Loucy (cell line): ENCODE data around the gene RNASEL.

Experiments
- H2AFZ ChIP-seq: fragments of 200-600 bp; sonication (generic); 2 replicates; pipeline ENCODE4 v1.6.0; 2016; ENCODE audit warnings: antibody characterized with exemption, mild to moderate bottlenecking, low read length, moderate library complexity
- H3F3A ChIP-seq: fragments of 200-600 bp; 2 replicates; pipeline ENCODE4 v1.6.0; 2016; ENCODE audit warnings: antibody characterized with exemption, low read depth, mild to moderate bottlenecking
- H3K27me3 ChIP-seq: fragments of 200-600 bp; sonication (generic); 2 replicates; pipeline ENCODE4 v1.6.1; 2014; ENCODE audit warnings: low read length, mild to moderate bottlenecking; ENCODE audit not compliant: insufficient read depth, poor library complexity, severe bottlenecking
- H3K36me3 ChIP-seq: fragments of 200-600 bp; sonication (generic); 2 replicates; pipeline ENCODE4 v1.6.1; 2016; ENCODE audit warnings: low read length; ENCODE audit not compliant: insufficient read depth
- H3K4me1 ChIP-seq: fragments of 200-600 bp; sonication (generic); 2 replicates; pipeline ENCODE4 v1.5.1; 2014; ENCODE audit warnings: low read length, mild to moderate bottlenecking; ENCODE audit not compliant: insufficient read depth, poor library complexity, severe bottlenecking
- H3K4me2 ChIP-seq: fragments of 200-600 bp; sonication (generic); 2 replicates; pipeline ENCODE4 v1.6.0; 2014; ENCODE audit warnings: antibody characterized with exemption, low read length, low read depth, mild to moderate bottlenecking; ENCODE audit not compliant: poor library complexity, severe bottlenecking
- H3K4me3 ChIP-seq: fragments of 200-600 bp; sonication (generic); 2 replicates; pipeline ENCODE4 v1.5.1; 2014; ENCODE audit warnings: low read length, mild to moderate bottlenecking, mixed read lengths; ENCODE audit not compliant: poor library complexity, severe bottlenecking
- H3K79me2 ChIP-seq: fragments of 200-600 bp; sonication (generic); 2 replicates; pipeline ENCODE4 v1.6.1; 2014; ENCODE audit warnings: low read length; ENCODE audit not compliant: insufficient read depth
- H3K9ac ChIP-seq: fragments of 200-600 bp; sonication (generic); 2 replicates; pipeline ENCODE4 v1.6.0; 2014; ENCODE audit warnings: mild to moderate bottlenecking, low read depth, low read length, moderate library complexity; ENCODE audit not compliant: poor library complexity, severe bottlenecking
- H3K9me2 ChIP-seq: fragments of 200-600 bp; sonication (generic); replicated peaks from 2 replicates; pipeline ENCODE4 v1.6.1; 2016; ENCODE audit warnings: low read depth, low read length, mixed read lengths
- H3K9me3 ChIP-seq: fragments of 200-600 bp; sonication (generic); 2 replicates; pipeline ENCODE4 v1.6.1; 2014; ENCODE audit warnings: mild to moderate bottlenecking, antibody characterized with exemption, low read length, low read depth; ENCODE audit not compliant: insufficient read depth
- H4K20me1 ChIP-seq: fragments of 200-600 bp; sonication (generic); 2 replicates; pipeline ENCODE4 v1.6.0; 2014; ENCODE audit warnings: antibody characterized with exemption, low read length, mild to moderate bottlenecking; ENCODE audit not compliant: insufficient read depth, poor library complexity, severe bottlenecking
- EZH2phosphoT487 ChIP-seq: fragments of 200-600 bp; IDR thresholded peaks from 2 replicates; pipeline ENCODE4 v1.6.1; 2018; ENCODE audit warnings: antibody characterized with exemption, mild to moderate bottlenecking, moderate library complexity, borderline replicate concordance
- TF ChIP-seq, protein P1 (sequence below): fragments of 200-600 bp; sonication (generic); conservative IDR thresholded peaks from 2 replicates; pipeline ENCODE4 v1.5.1; 2014; ENCODE audit warnings: mild to moderate bottlenecking, antibody characterized with exemption, low read length

The RNASEL gene, protein sequence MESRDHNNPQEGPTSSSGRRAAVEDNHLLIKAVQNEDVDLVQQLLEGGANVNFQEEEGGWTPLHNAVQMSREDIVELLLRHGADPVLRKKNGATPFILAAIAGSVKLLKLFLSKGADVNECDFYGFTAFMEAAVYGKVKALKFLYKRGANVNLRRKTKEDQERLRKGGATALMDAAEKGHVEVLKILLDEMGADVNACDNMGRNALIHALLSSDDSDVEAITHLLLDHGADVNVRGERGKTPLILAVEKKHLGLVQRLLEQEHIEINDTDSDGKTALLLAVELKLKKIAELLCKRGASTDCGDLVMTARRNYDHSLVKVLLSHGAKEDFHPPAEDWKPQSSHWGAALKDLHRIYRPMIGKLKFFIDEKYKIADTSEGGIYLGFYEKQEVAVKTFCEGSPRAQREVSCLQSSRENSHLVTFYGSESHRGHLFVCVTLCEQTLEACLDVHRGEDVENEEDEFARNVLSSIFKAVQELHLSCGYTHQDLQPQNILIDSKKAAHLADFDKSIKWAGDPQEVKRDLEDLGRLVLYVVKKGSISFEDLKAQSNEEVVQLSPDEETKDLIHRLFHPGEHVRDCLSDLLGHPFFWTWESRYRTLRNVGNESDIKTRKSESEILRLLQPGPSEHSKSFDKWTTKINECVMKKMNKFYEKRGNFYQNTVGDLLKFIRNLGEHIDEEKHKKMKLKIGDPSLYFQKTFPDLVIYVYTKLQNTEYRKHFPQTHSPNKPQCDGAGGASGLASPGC

DNA sequence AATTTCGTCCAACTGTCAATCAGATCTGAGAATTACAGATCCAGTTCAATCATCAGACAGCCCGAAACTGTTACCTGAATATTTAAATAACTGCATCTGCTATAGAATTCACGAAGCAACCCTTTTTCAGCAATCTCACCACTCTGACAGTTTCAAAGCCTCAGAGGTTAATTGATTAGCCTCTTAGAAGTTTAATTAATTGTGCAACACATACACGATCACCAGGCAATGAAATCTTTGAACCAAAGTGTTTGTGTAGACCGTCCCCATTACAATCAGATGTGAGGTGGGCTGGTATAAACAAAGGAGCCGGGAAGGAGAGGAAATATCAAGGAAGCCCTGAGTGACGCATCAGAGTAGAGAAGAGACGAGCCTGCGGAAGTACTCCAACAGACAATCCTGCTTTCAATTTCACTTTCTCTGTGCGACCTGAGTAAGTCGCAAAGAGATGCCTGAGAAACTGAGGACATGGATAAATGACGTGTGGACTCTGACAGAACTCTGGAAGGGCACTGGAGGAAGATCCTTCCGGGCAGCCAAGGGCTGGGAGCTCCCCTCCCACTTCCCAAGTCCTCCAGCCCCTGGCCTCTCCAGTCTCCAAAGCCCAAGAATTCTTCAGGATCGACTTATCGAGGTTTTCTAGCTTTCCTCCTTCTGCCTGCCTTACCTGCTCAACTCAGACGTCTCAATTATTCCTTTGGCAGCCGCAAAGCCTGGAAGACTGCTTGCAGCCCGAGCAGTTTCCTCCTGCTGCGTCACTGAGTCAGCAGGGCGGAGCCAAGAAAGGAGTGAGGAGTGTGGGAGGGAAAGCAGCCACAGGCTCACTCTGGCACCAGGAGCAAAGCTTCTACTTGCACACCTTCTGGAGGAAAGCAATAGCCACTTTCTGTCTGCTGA is at the start of gene RNASEL:
Gene RNASEL (minus strand): TSS at position 757 of the 897 bp plus-strand sequence. CDS start 2,450 bp downstream, outside the sequence.
- TF ChIP-seq, protein P1, sequence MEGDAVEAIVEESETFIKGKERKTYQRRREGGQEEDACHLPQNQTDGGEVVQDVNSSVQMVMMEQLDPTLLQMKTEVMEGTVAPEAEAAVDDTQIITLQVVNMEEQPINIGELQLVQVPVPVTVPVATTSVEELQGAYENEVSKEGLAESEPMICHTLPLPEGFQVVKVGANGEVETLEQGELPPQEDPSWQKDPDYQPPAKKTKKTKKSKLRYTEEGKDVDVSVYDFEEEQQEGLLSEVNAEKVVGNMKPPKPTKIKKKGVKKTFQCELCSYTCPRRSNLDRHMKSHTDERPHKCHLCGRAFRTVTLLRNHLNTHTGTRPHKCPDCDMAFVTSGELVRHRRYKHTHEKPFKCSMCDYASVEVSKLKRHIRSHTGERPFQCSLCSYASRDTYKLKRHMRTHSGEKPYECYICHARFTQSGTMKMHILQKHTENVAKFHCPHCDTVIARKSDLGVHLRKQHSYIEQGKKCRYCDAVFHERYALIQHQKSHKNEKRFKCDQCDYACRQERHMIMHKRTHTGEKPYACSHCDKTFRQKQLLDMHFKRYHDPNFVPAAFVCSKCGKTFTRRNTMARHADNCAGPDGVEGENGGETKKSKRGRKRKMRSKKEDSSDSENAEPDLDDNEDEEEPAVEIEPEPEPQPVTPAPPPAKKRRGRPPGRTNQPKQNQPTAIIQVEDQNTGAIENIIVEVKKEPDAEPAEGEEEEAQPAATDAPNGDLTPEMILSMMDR: no peak
- no peak for TF ChIP-seq EZH2phosphoT487
- H3K4me2 ChIP-seq: peak within 1 kb of the TSS; percentile 77

DNA sequence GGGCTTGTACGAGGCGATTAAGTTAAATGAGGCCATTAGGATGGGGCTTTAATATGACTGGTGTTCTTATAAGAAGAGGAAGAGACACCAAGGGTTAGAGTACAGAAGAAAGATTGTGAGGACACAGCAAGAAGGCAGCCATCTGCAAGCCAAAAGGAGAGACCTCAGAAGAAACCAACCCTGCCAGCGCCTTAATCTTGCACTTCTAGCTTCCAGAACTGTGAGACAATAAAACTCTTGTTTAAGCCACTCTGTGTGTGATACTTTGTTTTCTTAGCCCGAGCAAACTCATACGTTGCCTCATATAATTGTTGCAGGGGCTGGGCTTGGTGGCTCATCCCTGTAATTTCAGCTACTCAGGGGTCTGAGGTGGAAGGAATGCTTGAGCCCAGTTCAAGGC is 48.7 kb upstream of the RNASEL start:
- Histone ChIP-seq H4K20me1 (no peaks in the 10 kb centered on the region), H3K9ac (no peak overlapping the region)

More for the DNA sequence above, at the start of gene RNASEL:
- H4K20me1 ChIP-seq: no peaks in the 10 kb centered on the region
- H3K4me1 ChIP-seq: peaks cover 27% of the 10 kb centered on the region
- peak within 1 kb of the TSS; percentile 98 for H2AFZ ChIP-seq
- no peaks in the 10 kb centered on the region for H3K27me3 ChIP-seq
- H3K9me2 ChIP-seq: no peaks in the 10 kb centered on the region
- H3K36me3 ChIP-seq: no peaks in the 10 kb centered on the region
- no peaks in the 10 kb centered on the region for H3F3A ChIP-seq
- 0 out of 2 replicates have a peak, but pooled peaks cover 4% of the 10 kb centered on the region for H3K79me2 ChIP-seq
- H3K9ac ChIP-seq: peak within 1 kb of the TSS; percentile 96
- H3K4me3 ChIP-seq: peak within 1 kb of the TSS; percentile 97
- H3K9me3 ChIP-seq: no peaks in the 10 kb centered on the region

GRCh38 chr1:182635871-182636270 is 46.8 kb upstream of the RNASEL start:
- H3K4me2 ChIP-seq: no peak overlapping the region

More for the DNA sequence above, 48.7 kb upstream of the RNASEL start:
- Histone ChIP-seq H3K79me2 (no peaks in the 10 kb centered on the region), H3K4me1 (no peaks in the 10 kb centered on the region), H3K9me2 (no peaks in the 10 kb centered on the region), H3F3A (no peaks in the 10 kb centered on the region), H3K9me3 (no peaks in the 10 kb centered on the region), H3K4me3 (no peak overlapping the region), H3K4me2 (no peak overlapping the region), H2AFZ (no peak overlapping the region), H3K36me3 (no peaks in the 10 kb centered on the region), H3K27me3 (no peaks in the 10 kb centered on the region)
- TF ChIP-seq, protein P1: no peak
- TF ChIP-seq EZH2phosphoT487: no peak

More at GRCh38 chr1:182635871-182636270, 46.8 kb upstream of the RNASEL start:
- TF ChIP-seq EZH2phosphoT487: no peak
- TF ChIP-seq, protein P1: no peak
- H2AFZ ChIP-seq: no peak overlapping the region
- no peak overlapping the region for H3K9ac ChIP-seq
- H3K27me3 ChIP-seq: no peaks in the 10 kb centered on the region
- H3K36me3 ChIP-seq: no peaks in the 10 kb centered on the region
- H3K79me2 ChIP-seq: no peaks in the 10 kb centered on the region
- H3K9me2 ChIP-seq: no peaks in the 10 kb centered on the region
- no peaks in the 10 kb centered on the region for H3F3A ChIP-seq
- peaks cover 4% of the 10 kb centered on the region for H3K4me1 ChIP-seq
- no peaks in the 10 kb centered on the region for H4K20me1 ChIP-seq
- no peaks in the 10 kb centered on the region for H3K9me3 ChIP-seq
- no peak overlapping the region for H3K4me3 ChIP-seq
